ENCODE results near the gene TSPAN2. TPM values are rescaled to one million over a fixed set of nuclear protein-coding genes. Genes with fewer than 3 reads are reported as not detected.
"Not testable (repeated sequence)": the region's sequence is repeated elsewhere in the genome, so short reads cannot be mapped to it uniquely, and the experiment has no call there.

TSPAN2 gene
- polyA plus RNA-seq, 3 donors: 38.6 to 44.0 (median 40.2) TPM

DNA sequence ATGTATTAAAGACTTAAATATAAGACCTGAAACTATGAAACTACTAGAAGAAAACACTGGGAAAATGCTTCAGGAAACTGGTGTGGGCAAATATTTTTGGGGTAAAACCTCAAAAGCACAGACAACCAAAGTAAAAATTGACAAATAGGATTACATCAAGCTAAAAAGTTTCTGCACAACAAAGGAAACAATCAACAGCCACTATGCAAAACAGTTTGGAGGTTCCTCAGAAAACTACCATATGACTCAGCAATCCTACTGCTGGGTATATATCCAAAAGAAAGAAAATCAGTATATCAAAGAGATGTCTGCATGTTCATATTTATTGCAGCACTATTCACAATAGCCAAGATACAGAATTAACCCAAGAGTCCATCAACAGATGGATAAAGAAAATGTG, 42.6 kb downstream of the TSPAN2 start:
- DNase-seq (ENCODE audit: low read depth in 3 of 3, low spot score in 2 of 3): no peak

DNA sequence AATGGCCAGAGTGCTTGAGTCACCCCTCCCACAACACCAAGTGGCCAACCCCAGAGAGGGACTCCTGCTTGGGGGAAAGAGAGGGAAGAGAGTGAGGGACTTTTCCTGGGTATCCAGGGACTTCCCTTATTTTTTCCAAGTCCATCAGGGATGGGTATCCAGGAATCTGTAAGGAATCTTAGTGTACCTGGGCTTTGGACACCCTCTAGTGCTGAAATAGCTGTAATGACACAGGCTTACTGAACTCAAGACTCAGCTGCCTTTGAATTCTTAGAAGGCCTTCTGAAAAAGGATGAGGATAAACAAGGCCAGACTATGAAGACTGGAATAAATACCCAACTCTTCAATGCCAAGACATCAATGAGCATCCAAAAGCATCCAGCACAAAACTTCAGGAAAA, 47.6 kb downstream of the TSPAN2 start:
- DNase-seq (ENCODE audit: low read depth in 3 of 3, low spot score in 2 of 3): no peak

- DNase-seq (ENCODE audit: low read depth in 3 of 3, low spot score in 2 of 3): no peak
Observed at GRCh38 chr1:115040501-115040900, 48.8 kb downstream of the TSPAN2 start.

- DNase-seq (ENCODE audit: low read depth in 3 of 3, low spot score in 2 of 3): no peak
Observed at GRCh38 chr1:115036814-115037507, 52.3 kb downstream of the TSPAN2 start.

DNA sequence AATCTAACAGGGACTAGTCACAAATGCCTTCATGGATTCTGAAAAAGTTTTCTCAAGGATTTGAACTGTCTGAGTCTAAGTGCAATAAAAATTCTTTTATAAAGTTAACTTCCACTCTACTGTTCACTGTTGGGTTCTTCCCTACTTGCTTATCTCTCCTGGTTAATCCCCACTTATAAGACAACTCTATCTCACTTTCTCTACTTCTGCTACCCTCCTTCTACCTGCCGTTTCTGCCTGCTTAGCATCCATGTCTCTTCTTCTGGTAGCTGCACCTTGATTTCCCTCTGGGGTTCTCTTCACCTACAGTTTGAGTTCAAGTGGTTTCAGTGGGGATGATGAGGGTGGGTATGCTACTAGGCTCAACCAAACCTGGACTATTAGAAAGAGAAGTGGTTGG, 53.7 kb downstream of the TSPAN2 start:
- DNase-seq (ENCODE audit: low read depth in 3 of 3, low spot score in 2 of 3): no peak

GRCh38 chr1:115031595-115031994, 57.7 kb downstream of the TSPAN2 start:
- DNase-seq (ENCODE audit: low read depth in 3 of 3, low spot score in 2 of 3): no peak

DNA sequence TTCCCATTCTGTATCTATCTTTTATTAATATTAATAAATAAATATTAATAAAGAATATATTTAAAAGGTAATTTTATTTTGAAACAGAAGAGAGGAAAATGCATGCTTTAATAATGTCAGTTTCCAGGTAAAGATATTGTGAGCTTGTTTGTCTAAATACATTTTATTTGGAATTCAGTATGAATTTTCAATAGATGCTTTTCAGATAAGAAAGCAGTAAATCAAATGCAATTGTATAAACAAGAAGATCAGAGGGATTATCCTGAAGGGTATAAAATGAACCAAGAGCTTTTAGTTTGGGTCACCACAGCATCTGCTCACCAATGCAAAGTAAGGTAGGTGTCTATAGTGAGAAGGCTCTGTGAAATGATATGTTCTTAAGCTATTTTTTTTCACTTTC, 59.8 kb downstream of the TSPAN2 start, which contains the start of gene TSHB:
Gene TSHB (plus strand): TSS at position 301 of the 400 bp plus-strand sequence. CDS start 3,537 bp downstream, outside the sequence.
- DNase-seq (ENCODE audit: low read depth in 3 of 3, low spot score in 2 of 3): no peak

GRCh38 chr1:115023593-115023992, 65.7 kb downstream of the TSPAN2 start:
- DNase-seq (ENCODE audit: low read depth in 3 of 3, low spot score in 2 of 3): no peak

GRCh38 chr1:115021145-115021544, 68.2 kb downstream of the TSPAN2 start:
- no peak for DNase-seq (ENCODE audit: low read depth in 3 of 3, low spot score in 2 of 3)

DNA sequence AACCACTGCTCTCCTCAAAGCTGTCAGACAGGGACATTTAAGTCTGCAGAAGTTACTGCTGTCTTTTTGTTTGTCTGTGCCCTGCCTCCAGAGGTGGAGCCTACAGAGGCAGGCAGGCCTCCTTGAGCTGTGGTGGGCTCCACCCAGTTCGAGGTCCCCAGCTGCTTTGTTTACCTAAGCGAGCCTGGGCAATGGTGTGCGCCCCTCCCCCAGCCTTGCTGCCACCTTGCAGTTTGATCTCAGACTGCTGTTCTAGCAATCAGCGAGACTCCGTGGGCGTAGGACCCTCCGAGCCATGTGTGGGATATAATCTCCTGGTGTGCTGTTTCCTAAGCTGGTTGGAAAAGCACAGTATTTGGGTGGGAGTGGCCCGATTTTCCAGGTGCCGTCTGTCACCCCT, 69.8 kb downstream of the TSPAN2 start:
- not testable (repeated sequence) for DNase-seq (ENCODE audit: low read depth in 3 of 3, low spot score in 2 of 3)

GRCh38 chr1:115013792-115014191, 75.5 kb downstream of the TSPAN2 start:
- no peak for DNase-seq (ENCODE audit: low read depth in 3 of 3, low spot score in 2 of 3)

DNA sequence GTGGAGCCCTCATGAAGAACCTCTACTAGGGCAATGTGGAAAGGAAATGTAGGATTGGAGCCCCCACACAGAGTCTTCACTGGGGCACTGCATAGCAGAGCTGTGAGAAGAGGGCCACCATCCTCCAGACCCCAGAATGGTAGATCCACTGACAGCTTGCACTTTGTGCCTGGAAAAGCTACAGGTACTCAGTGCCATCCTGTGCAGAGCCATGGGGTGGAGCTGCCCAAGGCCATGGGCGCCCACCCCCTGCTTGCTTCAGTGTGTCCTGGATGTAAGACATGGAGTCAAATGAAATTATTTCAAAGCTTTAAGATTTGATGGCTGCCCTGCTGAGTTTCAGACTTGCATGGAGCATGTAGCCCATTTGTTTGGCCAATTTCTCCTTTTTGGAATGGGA, 76.9 kb downstream of the TSPAN2 start:
- DNase-seq (ENCODE audit: low read depth in 3 of 3, low spot score in 2 of 3): no peak

GRCh38 chr1:115012006-115012405, 77.3 kb downstream of the TSPAN2 start:
- no peak for DNase-seq (ENCODE audit: low read depth in 3 of 3, low spot score in 2 of 3)

DNA sequence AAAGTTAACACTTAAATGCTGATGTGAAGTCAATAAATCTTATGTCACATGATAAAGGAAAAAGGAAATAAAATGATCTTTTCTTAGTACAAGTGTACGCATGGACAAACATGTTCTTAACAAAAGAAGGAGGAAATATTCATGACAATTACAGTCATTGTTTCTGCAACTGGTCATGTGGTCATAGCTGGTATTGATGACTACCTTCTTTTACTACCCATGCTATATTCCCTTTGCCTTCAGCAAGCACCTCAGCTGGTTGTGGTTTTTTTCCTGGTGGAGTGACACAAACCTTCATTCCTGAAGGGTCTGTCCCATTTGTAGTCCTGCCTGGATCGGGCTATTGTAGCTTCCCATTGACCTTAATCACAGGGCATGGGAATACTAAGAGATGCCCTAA, 83.1 kb downstream of the TSPAN2 start:
- no peak for DNase-seq (ENCODE audit: low read depth in 3 of 3, low spot score in 2 of 3)

Other genes starting within 250 kb of the TSPAN2 start
- gene SYCP1, start 234.6 kb downstream of the TSPAN2 start, polyA plus RNA-seq (ENCODE audit: insufficient read length in 3 of 3): under 1 TPM; 0.15 to 0.28 (median 0.21) TPM
- gene TSHB, start 59.7 kb downstream of the TSPAN2 start, polyA plus RNA-seq (ENCODE audit: insufficient read length in 3 of 3): under 1 TPM in 1 of 3 donors, not detected in 2; 0.61 TPM
- gene NGF, start 248.7 kb upstream of the TSPAN2 start, polyA plus RNA-seq (ENCODE audit: insufficient read length in 3 of 3): 1 to 10 TPM; 1.4 to 2.1 (median 1.4) TPM

All from right renal cortex interstitium (tissue), 3 donors.